GM19372 (cell line): ENCODE results near the gene ZCCHC9.

ENCODE experiments used
- ATAC-seq: cut with Tn5 transposase; IDR thresholded peaks from one replicate; pipeline ENCODE4 v1.9.1; 2021; ENCODE audit warnings: mild to moderate bottlenecking, low read depth, moderate library complexity; ENCODE audit not compliant: unreplicated experiment

ZCCHC9 gene

DNA sequence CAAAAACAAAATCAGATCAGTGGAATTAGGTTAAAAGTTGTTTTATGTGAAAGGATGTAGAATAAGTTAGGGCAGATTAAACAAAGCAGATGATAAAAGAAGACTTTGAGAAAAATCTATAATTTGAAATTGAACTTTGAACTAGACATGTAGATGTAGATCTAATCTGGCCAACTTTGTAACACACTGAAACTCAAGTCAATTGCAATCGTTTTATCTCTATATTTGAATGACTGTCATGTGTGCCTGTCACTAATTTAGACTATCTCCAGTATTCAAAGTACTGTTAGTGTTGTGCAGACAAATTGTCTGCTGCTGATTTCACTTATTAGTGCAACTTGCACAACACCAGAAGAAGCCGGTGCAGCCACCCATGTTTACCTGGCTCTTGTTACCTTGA lies 52.7 kb downstream of the ZCCHC9 start:
- no peak for ATAC-seq

DNA sequence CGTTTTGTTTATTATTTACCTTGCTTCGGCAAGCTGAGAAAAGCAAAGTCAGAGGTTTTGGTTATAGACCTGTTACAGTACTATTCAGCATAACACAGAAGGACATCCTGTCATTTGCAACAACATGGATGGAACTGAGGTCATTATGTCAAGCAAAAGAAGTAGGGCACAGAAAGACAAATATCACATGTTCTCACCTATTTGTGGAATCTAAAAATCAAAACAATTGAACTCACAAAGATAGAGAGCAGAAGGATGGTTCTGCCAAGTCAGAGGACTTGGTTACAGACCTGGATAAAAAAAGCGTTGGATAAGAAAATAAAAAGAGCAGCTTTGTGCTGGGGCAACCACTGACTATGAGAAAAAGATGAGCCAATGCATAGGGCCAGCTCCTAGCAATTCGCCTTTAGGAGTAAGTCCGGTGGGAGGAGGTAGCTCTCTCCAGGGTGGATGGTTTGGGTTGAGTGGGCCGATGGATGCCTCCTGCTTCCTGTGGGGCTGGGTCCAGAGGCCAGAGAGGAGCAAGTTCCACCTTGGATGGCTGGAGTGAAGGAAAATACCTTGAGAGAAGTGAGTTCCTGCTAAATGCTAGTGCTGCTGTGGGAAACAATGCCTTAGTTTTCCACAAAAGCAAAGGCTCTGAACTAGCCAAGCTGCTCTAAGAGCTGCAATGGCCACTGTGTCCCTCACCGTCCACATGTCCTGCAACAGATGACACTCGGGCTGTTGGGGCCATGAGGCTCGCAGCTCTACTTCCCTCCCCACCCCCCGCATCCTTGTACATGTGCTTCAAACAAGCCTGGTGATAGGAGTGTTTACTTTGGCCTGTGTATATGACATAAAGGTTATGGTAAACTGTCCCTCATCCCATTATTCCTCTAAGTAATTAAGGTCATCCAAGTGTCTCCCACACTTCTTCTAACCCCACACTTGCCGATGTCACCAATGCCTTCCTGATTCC lies 54.2 kb downstream of the ZCCHC9 start:
- ATAC-seq, result no peak

- no peak for ATAC-seq
These were observed 57.7 kb downstream of the ZCCHC9 start for GRCh38 chr5:81359108-81359507.

- no peak for ATAC-seq
These were observed 58.5 kb downstream of the ZCCHC9 start for GRCh38 chr5:81359881-81360280.

DNA sequence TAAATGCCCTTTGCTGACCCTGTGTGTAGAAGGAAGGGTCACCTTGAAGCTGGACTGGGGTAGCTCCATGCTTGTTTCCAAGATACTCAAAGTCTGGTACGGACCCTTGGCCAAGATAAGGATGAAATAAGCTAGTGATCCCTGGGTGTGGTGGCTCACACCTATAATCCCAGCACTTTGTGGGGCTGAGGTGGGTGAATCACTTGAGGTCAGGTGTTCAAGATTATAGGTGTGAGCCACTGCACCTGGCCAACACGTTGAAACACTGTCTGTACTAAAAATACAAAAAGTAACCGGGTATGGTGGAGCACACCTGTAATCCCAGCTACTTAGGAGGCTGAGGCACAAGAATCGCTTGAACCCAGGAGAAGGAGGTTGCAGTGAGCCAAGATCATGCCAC lies 59.3 kb downstream of the ZCCHC9 start:
- no peak for ATAC-seq

- no peak for ATAC-seq
These were observed 60.2 kb downstream of the ZCCHC9 start for GRCh38 chr5:81361600-81361999.
